NCI-H774 (cell line): ENCODE data around the gene EPC2.

Experiments
- DNase-seq: peaks from one replicate; lab custom pipeline; 2025; lab: John Stamatoyannopoulos, UW

EPC2 gene, protein sequence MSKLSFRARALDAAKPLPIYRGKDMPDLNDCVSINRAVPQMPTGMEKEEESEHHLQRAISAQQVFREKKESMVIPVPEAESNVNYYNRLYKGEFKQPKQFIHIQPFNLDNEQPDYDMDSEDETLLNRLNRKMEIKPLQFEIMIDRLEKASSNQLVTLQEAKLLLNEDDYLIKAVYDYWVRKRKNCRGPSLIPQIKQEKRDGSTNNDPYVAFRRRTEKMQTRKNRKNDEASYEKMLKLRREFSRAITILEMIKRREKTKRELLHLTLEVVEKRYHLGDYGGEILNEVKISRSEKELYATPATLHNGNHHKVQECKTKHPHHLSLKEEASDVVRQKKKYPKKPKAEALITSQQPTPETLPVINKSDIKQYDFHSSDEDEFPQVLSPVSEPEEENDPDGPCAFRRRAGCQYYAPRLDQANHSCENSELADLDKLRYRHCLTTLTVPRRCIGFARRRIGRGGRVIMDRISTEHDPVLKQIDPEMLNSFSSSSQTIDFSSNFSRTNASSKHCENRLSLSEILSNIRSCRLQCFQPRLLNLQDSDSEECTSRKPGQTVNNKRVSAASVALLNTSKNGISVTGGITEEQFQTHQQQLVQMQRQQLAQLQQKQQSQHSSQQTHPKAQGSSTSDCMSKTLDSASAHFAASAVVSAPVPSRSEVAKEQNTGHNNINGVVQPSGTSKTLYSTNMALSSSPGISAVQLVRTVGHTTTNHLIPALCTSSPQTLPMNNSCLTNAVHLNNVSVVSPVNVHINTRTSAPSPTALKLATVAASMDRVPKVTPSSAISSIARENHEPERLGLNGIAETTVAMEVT

DNA sequence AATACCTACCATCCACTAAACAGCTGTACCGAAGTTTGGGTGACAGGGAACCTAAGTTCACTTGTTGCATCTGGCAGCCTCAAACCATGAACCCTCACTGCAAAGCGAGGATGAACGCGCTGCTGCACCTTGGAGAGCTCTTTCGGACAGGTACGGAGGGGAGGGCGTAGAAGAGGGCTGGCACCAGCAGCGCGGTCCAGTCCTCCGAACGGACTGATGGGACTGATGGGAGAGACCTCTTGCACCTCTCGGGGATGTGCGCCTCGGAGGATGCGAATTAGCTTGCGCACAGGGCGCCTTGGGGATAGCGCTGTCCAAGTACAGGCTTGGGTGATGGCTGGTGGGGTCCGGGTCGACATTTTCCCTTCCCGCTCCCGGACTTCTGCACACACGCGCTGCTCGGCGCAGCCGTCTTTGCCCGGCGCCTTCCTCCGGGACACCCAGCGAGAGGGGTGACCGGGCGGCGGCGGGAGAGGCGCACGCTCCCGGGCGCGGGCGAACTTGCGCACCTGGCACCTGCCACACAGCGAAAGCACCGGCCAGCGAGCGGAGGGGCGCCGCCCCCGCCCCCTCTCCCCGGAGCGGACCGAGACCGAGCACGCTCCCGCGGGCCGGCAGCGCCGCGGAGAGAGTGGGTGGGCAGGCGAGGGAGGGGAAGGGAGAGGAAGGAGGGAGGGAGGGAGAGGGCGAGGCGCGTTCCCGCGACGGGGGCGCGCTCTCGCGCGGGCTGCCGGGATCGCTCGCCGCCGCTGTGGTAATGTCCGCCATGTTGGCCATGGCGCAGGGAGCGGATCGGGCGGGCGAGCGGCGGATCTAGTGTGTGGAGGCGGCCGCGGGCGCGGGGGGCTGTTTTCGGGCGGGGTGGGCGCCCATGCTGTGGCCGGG lies at the start of gene EPC2:
TSS of gene EPC2 (plus strand) at position 754 of the 885 bp plus-strand sequence. CDS start 267 bp downstream, outside the sequence.
- DNase-seq = peak; percentile 73

DNA sequence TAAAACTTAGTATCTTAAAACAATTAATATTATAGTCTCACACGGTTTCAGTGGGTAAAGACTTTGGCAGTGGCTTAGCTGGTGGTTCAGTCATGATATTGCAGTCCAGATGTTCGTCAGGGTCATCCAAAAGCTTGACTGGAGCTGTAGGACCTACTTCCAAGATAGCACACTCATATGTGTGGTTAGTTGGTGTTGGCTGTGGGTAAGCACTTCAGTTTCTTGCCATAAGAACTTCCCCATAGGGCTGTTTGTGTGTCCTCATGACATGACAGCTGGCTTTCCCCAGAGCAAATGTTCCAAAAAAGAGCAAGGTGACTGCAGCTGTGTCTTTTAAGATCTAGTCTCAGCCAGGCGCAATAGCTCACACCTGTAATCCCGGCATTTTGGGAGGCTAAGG lies 48.5 kb upstream of the EPC2 start:
- no peak for DNase-seq

DNA sequence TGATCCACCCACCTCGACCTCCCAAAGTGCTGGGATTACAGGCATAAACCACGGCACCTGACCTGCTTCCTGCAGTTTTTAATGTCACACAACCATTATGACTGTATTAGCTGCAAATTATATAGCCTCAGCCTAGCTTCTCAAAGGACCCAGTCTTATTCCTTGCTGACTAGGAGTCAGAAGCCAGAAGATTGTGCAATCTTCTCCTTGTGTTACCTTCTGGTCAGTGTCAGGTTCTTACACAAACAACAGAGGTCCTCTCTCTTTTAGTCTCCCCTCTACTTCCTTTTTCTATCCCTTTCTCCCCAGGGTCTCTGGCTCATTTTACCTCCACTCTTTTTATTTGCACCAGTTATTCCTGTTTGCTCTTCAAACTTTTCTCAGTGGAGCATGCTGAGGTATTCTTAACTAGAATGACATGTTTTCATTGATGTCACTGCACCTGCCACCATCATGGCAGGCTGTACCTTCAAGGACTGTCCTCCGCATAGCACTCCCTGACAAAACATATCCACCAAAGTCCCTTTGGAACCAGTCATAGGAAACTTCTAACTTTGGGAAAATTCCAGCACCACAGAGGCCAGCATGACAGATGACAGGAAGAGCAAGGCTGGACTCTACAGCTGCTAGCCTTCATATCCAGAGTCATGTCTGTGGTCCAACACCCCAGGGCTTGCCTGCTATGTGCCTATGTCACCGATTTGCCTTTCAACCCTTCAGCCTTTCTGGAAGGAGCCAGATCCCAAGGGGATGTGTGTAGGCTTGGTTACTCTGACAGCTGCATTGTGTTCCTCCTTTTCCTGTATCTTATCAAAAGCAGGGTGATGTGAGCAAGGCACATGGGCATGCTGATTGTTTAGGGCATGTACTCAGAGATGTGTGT lies 45.2 kb upstream of the EPC2 start:
- no peak for DNase-seq

DNA sequence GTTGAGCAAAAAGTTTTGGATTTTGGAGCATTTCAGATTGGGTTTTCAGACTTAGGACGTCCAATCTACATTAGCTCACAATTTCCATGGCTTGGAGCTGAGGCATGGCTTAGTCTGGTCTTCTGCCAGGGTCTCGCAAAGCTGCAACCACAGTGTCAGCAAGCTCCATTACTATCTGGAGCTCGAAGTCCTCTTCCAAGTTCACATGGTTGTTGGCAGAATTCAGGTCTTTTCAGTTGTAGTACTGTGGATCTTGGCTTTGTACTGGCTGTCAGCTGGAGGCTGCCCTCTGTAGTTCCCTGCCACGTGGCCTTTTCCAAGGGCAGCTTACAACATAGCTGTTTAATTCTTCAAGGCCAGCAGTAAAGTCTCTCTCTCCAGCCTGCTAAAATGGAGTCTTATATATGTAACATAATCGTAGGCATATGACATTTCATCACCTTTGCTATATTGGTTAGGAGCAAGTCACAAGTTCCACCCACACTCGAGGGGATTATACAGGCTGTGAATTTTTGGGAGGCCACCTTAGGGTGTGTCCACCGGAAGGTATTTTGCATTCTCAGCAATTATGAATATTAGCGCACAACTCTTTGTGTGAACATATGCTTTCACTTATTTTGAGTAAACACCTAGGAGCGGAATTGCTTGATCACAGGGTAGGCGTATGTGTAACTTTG lies 41.5 kb upstream of the EPC2 start:
- no peak for DNase-seq

DNA sequence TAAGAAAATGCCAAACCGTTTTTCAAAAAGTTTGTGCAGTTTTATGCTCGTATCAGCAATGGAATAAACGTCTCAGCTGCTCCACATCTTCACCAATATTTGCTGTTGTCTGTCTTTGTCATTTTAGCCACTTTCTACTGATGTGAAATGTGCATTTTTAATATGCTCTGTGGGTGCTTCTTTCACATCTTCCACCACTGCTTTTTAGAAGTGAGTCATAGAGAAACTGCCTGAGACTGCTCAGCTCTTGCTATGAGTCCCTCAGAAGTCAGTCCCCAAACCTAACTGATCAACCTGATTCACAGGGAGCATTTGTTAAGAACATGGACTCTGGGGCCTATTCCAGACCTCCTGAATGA lies 41.0 kb upstream of the EPC2 start:
- no peak for DNase-seq

DNA sequence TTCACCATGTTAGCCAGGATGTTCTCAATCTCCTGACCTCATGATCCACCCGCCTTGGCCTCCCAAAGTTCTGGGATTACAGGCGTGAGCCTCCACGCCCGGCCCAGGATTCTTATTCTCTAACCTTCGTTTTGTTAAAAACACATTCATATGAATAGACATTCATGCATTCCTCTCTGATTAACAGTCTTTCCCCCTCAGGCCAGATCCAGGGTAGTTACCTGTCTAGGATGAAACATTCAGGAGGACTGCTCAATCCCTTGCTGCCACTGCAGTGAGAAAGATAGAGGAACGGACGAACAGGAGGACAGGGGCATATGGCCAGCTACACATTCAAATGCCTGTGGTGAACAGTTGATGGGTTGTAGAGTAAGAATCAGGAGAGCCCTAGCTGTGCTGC lies 39.6 kb upstream of the EPC2 start:
- DNase-seq = no peak

DNA sequence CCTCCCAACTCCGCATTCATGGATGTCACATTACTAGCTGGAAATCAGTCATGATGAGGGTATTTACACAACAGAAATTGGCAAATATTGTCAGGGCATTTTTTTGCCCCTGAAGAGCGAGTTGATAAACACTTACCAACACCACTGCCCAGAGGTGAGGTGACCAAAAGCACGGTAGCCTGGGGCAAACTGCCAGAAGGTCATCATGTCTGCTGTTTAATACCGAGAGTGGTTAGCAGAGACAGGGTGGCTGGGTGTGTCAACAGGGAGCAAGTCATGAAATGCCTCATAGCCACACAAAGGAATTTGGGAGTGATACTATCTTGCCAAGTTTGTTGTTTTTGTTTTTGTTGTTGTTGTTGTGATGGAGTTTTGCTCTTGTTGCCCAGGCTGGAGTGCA lies 37.0 kb upstream of the EPC2 start:
- peak; percentile 36 for DNase-seq

DNA sequence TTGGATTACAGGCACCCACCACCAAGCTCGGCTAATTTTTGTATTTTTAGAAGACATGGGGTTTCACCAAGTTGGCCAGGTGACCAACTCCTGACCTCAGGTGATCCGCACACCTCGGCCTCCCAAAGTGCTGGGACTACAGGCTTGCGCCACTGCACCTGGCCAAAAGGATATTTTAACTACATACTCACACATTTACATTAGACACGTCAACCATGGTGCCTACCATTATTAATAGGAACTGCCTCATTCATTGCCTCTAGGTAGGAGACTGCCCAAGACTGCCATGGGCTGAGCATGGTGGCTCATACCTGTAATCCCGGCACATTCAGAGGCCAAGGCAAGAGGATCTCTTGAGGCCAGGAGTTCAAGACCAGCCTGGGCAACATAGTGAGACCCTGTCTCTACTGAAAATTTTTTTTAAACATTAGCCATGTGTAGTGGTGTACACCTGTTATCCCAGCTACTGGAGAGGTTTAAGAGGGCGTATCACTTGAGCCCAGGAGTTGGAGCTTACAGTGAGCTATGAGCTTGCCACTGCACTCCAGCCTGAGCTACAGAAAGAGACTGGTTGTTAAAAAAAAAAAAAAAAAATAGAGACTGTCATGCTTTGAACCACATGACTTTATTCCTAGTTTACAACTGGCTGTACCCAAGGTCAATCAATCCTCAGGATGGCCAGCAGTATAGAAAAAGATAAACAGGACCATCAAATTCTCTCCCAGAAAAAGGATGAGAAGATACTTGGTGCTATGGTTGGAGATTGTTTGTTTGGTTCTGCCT lies 31.1 kb upstream of the EPC2 start:
- no peak for DNase-seq

DNA sequence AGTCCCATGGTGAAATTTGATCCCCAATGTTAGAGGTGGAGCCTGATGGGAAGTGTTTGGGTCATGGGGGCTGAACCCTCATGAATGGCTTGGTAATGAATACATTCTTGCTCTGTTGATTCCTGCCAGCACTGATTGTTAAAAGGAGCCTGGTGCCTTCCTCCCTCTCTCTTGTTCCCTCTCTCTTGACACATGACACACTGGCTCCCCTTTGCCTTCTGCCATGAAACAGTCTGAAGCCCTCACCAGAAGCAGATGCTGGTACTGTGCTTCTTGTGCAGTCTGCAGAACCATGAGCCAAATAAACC lies 30.6 kb upstream of the EPC2 start:
- no peak for DNase-seq

DNA sequence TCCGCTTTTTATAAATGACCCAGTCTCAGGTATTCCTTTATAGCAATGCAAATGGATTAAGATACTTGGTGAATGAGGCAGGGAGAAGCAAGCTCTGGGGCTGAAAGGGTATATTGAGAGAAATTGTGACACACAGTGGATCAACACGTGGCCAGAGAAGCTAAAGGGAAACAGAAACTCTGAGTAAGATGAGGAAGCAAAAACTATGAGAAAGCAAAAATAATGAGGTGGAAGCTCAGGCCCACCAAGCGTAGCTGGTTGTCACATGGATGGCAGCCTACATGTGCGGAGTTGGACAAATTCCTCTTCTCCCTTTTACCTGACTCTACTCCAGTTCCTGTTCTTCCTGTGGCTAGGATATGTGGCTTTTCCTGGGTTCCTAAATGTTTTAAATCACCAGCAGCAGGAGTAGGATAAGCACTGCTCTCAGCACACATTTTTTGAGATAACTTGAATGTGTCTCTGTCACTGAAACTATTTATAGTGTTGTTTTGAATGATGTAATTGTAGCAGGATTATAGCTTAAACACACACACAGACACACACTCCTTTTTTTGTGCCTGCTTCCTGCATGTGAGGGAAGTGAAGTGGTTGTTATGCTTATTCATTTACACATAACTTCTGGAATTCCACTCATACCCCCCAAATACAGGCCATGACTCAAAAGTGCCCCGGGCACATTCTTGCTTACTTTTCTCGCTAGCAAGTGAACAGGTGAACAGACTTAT lies 30.1 kb upstream of the EPC2 start:
- DNase-seq = no peak

DNA sequence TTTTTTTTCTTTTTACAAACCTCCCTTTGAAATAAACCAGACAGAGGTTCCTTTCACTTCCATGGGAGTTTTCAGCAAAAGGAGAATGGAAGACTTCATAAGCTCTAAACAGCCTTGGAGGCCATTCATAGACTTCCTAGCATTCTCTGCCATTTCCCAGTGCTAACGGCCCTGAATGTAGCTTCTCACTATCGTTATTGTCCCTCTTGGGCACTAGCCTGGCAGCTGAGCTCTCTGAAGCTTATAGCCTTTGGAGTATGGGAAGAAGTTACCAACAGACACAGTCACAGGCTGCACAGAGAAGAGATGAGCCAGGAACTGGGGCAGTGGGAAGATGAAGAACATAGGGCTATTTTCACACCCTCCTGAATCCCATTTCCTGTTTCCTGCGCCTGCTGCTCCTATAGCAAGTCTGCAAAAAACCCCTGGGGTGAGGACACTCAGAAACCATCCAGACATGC lies 29.1 kb upstream of the EPC2 start:
- DNase-seq = no peak

DNA sequence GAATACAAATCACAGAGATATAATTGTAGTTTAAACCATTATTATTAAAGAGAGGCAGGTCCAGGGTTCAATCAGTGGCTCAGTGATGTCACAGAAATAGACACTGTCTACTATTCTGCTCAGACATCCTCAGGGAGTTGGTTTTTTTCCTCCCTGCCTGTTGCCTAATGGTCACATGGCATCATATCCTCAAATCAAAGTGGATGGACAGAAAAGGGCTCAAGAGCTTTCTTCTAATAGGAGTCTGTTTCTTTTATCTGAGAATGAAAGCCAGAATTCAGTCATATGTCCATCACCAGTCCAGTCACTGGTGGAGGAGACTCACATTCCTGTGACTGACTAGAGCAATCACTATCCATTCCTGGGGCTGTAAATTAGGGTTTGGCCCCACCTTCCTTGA lies 27.9 kb upstream of the EPC2 start:
- no peak for DNase-seq

DNA sequence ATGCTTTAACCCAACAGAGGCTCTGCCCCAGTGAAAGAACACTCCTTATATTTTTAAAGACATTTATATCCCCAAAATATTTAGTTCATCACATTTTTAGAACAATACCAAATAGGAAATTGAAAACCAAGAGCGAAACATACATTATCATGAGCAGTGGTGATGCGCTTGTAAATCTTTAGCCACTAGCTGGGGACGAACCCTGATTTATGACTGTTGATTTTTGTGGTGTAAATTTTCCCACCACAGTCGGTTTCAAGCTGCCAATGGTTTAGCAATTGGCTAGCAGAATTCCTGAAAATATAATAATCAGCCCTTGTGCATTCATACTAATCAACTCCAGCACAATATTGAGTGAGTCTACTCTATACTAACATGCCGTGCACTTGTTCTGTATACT lies 27.3 kb upstream of the EPC2 start:
- no peak for DNase-seq

DNA sequence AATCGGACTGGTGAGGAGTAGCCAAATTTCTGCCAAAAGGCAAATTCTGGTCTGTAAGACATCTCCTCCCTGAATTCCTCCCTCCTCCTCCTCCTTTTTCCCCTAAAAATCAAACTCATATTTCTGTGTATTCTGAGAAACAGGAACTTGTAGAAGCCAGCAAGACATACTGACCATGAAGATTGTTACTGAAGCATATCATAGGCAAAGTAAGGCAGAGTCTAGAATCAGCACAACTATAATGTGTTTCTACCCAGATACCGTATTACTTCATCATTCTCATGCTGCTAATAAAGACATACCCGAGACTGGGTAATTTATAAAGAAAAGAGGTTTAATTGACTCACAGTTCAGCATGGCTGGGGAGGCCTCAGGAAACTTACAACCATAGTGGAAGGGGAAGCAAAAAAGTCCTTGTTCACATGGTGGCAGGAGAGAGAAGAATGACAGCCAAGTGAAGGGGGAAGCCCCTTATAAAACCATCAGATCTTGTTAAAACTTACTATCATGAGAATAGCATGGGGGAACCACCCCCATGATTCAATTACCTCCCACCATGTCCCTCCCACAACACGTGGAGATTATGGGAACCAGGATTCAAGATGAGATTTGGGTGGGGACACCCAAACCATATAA lies 24.9 kb upstream of the EPC2 start:
- no peak for DNase-seq

DNA sequence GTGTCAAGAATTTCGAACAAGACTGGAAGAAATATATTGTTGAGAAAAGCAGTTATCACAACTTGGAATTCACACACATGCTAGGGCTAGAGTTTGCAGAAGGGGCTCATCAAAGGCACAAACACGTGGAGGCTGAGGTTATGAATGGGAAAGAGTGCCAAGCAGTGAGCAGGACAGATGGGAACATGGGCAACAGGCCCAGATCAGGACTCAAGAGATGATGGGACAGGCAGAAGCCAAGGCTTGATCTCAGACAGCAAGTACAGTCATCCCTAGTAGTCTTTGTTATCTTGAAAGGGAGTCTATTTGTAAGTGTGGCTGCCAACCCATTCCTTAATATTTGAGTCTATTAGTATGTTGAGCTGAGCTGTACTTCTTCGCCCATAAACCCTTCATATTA lies 22.2 kb upstream of the EPC2 start:
- DNase-seq = no peak

DNA sequence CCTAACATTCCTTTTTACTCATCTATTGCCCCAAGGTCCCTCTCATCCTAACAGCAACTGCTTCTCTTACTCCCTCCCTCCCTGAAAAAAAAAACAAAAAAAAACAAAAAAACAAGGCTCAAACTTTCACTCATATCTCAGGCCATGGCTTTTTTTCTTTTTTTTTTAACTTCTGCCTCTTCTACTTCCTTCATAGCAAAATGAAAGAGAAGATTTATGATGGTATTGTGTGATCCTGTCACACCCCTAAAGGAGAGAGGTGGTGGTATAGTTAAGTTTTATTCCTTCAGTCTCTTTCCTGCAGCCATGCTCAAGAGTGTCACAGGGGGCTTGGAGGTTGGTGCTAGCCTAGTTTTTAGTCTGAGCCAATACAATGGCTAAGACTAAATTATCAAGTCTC lies 21.5 kb upstream of the EPC2 start:
- DNase-seq = no peak

DNA sequence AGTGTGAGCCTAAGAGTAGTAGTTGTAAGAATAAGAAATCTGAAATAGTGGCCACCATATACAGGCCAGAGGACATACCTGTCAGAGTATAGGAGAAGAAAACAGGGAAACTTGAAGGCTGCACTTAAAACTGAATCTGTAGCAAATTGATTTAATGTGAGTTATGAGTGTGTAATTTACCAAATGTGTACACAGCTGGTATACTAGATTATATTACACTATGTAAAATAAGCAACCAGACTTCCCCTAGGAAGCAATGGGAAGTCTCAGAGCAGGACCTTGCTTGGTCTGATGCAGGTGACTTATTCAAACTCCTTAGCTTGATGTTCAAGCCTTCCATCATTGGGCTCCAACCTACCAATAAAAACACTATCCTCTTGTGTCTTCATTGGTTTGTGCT lies 17.3 kb upstream of the EPC2 start:
- DNase-seq = no peak

DNA sequence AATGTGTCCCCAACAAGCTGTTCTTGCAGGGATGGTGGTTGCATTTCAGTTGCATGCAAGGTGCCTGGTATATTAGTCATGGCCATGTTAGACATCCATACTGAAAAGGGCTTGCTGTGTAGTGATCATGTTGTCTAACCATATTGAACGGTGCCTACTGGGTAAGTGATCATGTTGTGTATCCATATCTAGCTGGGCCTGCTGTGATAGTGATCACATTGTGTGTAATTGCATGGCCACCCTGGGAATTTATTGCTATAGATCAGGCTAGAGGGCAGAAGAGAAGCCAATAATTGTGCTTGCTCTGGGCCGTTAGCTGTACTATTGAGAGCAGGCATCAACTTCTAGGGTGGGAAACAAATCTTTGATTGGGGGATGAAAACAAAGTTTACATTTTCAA lies 9.8 kb upstream of the EPC2 start:
- no peak for DNase-seq

DNA sequence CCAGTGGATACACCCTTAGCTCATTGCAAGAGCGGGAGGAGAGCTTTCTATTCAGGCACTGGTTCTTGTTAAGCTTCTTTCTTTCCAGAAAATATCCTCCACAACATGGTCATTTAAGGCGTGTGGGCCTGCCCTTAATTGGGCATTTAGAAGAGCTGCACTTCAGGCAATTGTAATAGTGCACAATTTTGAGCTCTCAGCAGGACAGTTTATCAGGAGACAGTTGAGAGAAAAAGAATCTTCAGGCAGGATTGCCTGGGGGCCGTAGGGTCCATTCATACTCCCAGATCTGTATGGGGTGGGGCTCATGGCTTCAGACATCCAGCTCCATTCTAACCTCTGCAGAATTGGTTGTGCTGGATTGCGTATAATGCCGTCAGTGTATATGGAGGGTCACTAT lies 6.0 kb upstream of the EPC2 start:
- no peak for DNase-seq
